K562 (cell line): ENCODE data around the gene JUP. TPM values are rescaled to one million over a fixed set of nuclear protein-coding genes. Genes with fewer than 3 reads are reported as not detected.

Source experiments
- ELF2 ChIP-seq: fragments of 250-450 bp; sonication (Bioruptor Pico); IDR thresholded peaks from 2 replicates; pipeline ENCODE4 v1.5.0; 2021; ENCODE audit warnings: mild to moderate bottlenecking
- ETV1 ChIP-seq: fragments of 450-650 bp; conservative IDR thresholded peaks from 2 replicates; pipeline ENCODE4 v1.6.1; 2016; ENCODE audit warnings: missing genetic modification characterization, control low read depth, low read depth, missing compliant biosample characterization
- FIP1L1 ChIP-seq: fragments of 200-400 bp; formaldehyde crosslinking; IDR thresholded peaks from 2 replicates; pipeline ENCODE4 v1.6.1; 2018; ENCODE audit warnings: mild to moderate bottlenecking, low read depth, low read length; ENCODE audit not compliant: poor library complexity, severe bottlenecking
- FOXJ3 ChIP-seq: sonication (generic); formaldehyde crosslinking; IDR thresholded peaks from 2 replicates; pipeline ENCODE4 v1.4.0; 2020; ENCODE audit warnings: mild to moderate bottlenecking, missing genetic modification reagents
- HMG20A ChIP-seq: fragments of 450-650 bp; formaldehyde crosslinking; conservative IDR thresholded peaks from 2 replicates; pipeline ENCODE4 v1.4.0; 2020; ENCODE audit warnings: mild to moderate bottlenecking, mixed read lengths
- HNRNPL ChIP-seq: fragments of 200-400 bp; formaldehyde crosslinking; IDR thresholded peaks from 2 replicates; pipeline ENCODE4 v1.6.1; 2017; ENCODE audit warnings: low read depth, mild to moderate bottlenecking, low read length
- MAZ ChIP-seq, 2 experiments: fragments of 450-650 bp in 1 of 2; sonication (generic) in 1 of 2; formaldehyde crosslinking; IDR thresholded peaks in 1 of 2; conservative IDR thresholded peaks in 1 of 2; 2 replicates each; pipeline versions ENCODE4 v1.4.0 to v1.5.0; 2020; ENCODE audit warnings: mild to moderate bottlenecking in 1 of 2, missing genetic modification reagents in 1 of 2
- NFXL1 ChIP-seq: fragments of 450-650 bp; formaldehyde crosslinking; IDR thresholded peaks from 2 replicates; pipeline ENCODE4 v1.4.0; 2021; ENCODE audit warnings: mild to moderate bottlenecking
- RAD21 ChIP-seq, 2 experiments: fragments of 250-450 bp in 1 of 2; fragments of 450-650 bp in 1 of 2; sonication (Bioruptor Pico) in 1 of 2; formaldehyde crosslinking in 1 of 2; IDR thresholded peaks in 1 of 2; conservative IDR thresholded peaks in 1 of 2; 2 replicates each; pipeline versions ENCODE4 v1.4.0 to v1.8.0; 2020 to 2022; ENCODE audit warnings: mild to moderate bottlenecking in 2 of 2, moderate library complexity in 1 of 2
- RBM25 ChIP-seq: fragments of 200-400 bp; formaldehyde crosslinking; IDR thresholded peaks from 2 replicates; pipeline ENCODE4 v1.6.1; 2018; ENCODE audit warnings: low read length, low read depth, moderate library complexity; ENCODE audit not compliant: severe bottlenecking
- RBM39 ChIP-seq: fragments of 200-400 bp; formaldehyde crosslinking; optimal IDR thresholded peaks from 2 replicates; pipeline ENCODE3; 2018; ENCODE audit warnings: low read depth, low read length
- ZNF830 ChIP-seq: fragments of 250-450 bp; sonication (Bioruptor Pico); IDR thresholded peaks from 2 replicates; pipeline ENCODE4 v1.5.0; 2021; ENCODE audit warnings: mild to moderate bottlenecking
- polyA plus RNA-seq, 8 experiments: library from polyadenylated mRNA; depleted of rRNA in 4 of 8; stranded (reverse) in 5 of 8; unstranded in 3 of 8; fragments of >200 nt; fragmentation: Nextera tagmentation in 2 of 8; fragmentation: Illumina TruSeq in 1 of 8; extraction: Ambion mirVana in 2 of 8; extraction: Trizol in 1 of 8; gene quantifications; 2 replicates each; pipeline versions ENCODE4 v1.2.1 to v1.2.3, GENCODE V29; 2011 to 2014; ENCODE audit warnings: inconsistent platforms in 1 of 8, missing spikeins in 1 of 8
- total RNA-seq, 7 experiments: library from RNA; depleted of rRNA in 6 of 7; stranded (reverse); fragments of >200 nt in 6 of 7; fragmentation: Illumina TruSeq in 2 of 7; extraction: Trizol in 2 of 7; gene quantifications; 2 replicates each; pipeline versions ENCODE4 v1.2.1 to v1.2.3, GENCODE V29; 2011 to 2021; ENCODE audit warnings: low replicate concordance in 1 of 7
- TF ChIP-seq, protein P1 (sequence below): fragments of 450-650 bp; IDR thresholded peaks from 2 replicates; pipeline ENCODE4 v1.6.1; 2016; ENCODE audit warnings: antibody characterized with exemption
- TF ChIP-seq, protein P2 (sequence below), 2 experiments: IDR thresholded peaks; 2 replicates each; pipeline ENCODE4 v1.6.1; 2012; ENCODE audit warnings: improper control_type of control experiment in 2 of 2, low read depth in 2 of 2, low read length in 2 of 2, borderline replicate concordance in 1 of 2
- TF ChIP-seq, protein P3 (sequence below): fragments of 250-450 bp; sonication (Bioruptor Pico); IDR thresholded peaks from 2 replicates; pipeline ENCODE4 v1.5.0; 2022; ENCODE audit warnings: mild to moderate bottlenecking
- TF ChIP-seq, protein P4 (sequence below), 3 experiments: fragments of 200-800 bp in 1 of 3; fragments of 250-450 bp in 1 of 3; fragments of 450-650 bp in 1 of 3; sonication (Bioruptor Pico) in 1 of 3; sonication (Bioruptor generic) in 1 of 3; formaldehyde crosslinking in 1 of 3; IDR thresholded peaks; 2 replicates each; pipeline versions ENCODE4 v1.6.1 to v1.8.0; 2016 to 2022; ENCODE audit warnings: mild to moderate bottlenecking in 2 of 3, missing genetic modification characterization in 2 of 3, missing compliant biosample characterization in 1 of 3, moderate library complexity in 1 of 3

Gene JUP
- total and polyA plus RNA-seq, 9 of the 15 experiments (the other 6 are each of a cell fraction or from before 2014, with no cell fraction given), result 6.4 to 177 (median 31.2) TPM

DNA sequence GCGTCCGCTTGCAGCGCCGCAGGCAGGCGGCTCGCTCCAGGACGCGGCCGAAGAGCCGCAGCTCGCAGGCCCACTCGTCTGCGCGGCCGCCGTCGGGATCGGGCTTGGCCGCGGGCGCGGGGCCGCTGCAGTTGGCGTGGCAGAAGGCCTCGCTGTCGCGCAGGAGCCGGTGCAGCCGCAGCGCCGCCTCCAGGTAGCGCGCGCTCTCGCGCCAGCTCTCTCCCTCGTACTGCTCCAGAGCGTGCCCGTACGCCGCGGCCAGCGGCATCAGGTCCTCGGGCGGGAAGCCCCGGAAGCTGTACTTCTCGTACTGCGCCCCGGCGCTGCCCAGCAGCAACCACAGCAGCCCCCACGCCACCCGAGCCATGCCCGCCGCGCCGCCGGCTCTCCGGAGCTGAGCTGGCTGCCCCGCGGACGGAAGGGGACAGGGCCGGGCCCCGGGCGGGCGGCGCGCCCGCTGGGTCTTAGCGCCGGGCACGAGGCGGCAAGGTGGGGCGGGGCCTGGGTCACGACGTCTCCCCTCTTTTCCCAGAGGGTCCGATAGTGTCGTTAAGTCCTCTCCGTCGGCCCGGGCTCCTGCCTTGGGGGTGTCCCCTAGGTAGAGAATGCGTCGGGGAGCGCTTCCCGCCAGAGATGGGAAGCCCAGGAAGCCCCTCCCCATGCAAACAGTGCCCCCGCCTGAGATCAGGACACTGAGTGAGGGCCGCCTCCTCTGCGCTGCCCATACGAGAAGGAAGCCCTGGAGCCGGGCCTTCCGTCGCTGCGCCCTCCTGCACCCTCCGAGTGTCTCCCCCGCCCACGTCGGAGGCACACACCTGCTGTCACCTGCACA lies 25.3 kb upstream of the JUP start, which contains the start of gene P3H4 (continued):
- TF ChIP-seq, protein P1, sequence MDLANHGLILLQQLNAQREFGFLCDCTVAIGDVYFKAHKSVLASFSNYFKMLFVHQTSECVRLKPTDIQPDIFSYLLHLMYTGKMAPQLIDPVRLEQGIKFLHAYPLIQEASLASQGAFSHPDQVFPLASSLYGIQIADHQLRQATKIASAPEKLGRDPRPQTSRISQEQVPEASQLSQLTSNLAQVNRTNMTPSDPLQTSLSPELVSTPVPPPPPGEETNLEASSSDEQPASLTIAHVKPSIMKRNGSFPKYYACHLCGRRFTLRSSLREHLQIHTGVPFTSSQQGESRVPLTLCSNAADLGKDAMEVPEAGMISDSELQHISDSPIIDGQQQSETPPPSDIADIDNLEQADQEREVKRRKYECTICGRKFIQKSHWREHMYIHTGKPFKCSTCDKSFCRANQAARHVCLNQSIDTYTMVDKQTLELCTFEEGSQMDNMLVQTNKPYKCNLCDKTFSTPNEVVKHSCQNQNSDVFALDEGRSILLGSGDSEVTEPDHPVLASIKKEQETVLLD, result no peak
- TF ChIP-seq, protein P2, sequence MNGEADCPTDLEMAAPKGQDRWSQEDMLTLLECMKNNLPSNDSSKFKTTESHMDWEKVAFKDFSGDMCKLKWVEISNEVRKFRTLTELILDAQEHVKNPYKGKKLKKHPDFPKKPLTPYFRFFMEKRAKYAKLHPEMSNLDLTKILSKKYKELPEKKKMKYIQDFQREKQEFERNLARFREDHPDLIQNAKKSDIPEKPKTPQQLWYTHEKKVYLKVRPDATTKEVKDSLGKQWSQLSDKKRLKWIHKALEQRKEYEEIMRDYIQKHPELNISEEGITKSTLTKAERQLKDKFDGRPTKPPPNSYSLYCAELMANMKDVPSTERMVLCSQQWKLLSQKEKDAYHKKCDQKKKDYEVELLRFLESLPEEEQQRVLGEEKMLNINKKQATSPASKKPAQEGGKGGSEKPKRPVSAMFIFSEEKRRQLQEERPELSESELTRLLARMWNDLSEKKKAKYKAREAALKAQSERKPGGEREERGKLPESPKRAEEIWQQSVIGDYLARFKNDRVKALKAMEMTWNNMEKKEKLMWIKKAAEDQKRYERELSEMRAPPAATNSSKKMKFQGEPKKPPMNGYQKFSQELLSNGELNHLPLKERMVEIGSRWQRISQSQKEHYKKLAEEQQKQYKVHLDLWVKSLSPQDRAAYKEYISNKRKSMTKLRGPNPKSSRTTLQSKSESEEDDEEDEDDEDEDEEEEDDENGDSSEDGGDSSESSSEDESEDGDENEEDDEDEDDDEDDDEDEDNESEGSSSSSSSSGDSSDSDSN (IDR thresholded peaks at IDR 0.05; ENCODE audit: borderline replicate concordance in 1 of 2, low read depth in 2 of 2, low read length in 2 of 2), result 0 out of 4 replicates have a peak, but pooled peaks of 1 of the 2 experiments have one; percentile 36
- TF ChIP-seq ZNF830 (CRISPR knock-in tag) (0 out of 2 replicates have a peak, but pooled peaks have one; percentile 52), RAD21 (CRISPR knock-in tag; conservative IDR thresholded peaks at IDR 0.05 in 1 of 2, IDR thresholded peaks at IDR 0.05 in 1 of 2) (peak in 1 of 2 experiments; percentile 46; a peak in 2 of 4 replicates), HMG20A (no peak), MAZ (CRISPR knock-in tag; conservative IDR thresholded peaks at IDR 0.05 in 1 of 2, IDR thresholded peaks at IDR 0.05 in 1 of 2) (peak in 1 of 2 experiments; percentile 15; a peak in 1 of 4 replicates), FIP1L1 (peak; percentile 28), ETV1 (tag) (no peak), ELF2 (no peak), RBM25 (no peak), NFXL1 (CRISPR knock-in tag) (no peak), HNRNPL (peak; percentile 64; the same call in 1 of the 2 replicates), FOXJ3 (no peak), RBM39 (no peak)
- TF ChIP-seq, protein P3, sequence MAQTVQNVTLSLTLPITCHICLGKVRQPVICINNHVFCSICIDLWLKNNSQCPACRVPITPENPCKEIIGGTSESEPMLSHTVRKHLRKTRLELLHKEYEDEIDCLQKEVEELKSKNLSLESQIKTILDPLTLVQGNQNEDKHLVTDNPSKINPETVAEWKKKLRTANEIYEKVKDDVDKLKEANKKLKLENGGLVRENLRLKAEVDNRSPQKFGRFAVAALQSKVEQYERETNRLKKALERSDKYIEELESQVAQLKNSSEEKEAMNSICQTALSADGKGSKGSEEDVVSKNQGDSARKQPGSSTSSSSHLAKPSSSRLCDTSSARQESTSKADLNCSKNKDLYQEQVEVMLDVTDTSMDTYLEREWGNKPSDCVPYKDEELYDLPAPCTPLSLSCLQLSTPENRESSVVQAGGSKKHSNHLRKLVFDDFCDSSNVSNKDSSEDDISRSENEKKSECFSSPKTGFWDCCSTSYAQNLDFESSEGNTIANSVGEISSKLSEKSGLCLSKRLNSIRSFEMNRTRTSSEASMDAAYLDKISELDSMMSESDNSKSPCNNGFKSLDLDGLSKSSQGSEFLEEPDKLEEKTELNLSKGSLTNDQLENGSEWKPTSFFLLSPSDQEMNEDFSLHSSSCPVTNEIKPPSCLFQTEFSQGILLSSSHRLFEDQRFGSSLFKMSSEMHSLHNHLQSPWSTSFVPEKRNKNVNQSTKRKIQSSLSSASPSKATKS, result no peak
- TF ChIP-seq, protein P4, sequence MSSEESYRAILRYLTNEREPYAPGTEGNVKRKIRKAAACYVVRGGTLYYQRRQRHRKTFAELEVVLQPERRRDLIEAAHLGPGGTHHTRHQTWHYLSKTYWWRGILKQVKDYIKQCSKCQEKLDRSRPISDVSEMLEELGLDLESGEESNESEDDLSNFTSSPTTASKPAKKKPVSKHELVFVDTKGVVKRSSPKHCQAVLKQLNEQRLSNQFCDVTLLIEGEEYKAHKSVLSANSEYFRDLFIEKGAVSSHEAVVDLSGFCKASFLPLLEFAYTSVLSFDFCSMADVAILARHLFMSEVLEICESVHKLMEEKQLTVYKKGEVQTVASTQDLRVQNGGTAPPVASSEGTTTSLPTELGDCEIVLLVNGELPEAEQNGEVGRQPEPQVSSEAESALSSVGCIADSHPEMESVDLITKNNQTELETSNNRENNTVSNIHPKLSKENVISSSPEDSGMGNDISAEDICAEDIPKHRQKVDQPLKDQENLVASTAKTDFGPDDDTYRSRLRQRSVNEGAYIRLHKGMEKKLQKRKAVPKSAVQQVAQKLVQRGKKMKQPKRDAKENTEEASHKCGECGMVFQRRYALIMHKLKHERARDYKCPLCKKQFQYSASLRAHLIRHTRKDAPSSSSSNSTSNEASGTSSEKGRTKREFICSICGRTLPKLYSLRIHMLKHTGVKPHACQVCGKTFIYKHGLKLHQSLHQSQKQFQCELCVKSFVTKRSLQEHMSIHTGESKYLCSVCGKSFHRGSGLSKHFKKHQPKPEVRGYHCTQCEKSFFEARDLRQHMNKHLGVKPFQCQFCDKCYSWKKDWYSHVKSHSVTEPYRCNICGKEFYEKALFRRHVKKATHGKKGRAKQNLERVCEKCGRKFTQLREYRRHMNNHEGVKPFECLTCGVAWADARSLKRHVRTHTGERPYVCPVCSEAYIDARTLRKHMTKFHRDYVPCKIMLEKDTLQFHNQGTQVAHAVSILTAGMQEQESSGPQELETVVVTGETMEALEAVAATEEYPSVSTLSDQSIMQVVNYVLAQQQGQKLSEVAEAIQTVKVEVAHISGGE (CRISPR knock-in tag; IDR thresholded peaks at IDR 0.05), result no peak
